Bronchial epithelial cell (primary cell): Measurements from ENCODE around the gene PLEKHM2. TPM values are rescaled to one million over a fixed set of nuclear protein-coding genes. Genes with fewer than 3 reads are reported as not detected.
A peak's percentile ranks its signal among the peaks of the same experiment; 100 is the strongest.

Experiments used
- DNase-seq: peaks from one replicate; pipeline ENCODE4 v3.0.0-alpha.2; 2010; ENCODE audit warnings: low read depth
- FAIRE-seq: peaks from 2 replicates; lab custom pipeline; 2011; peaks lifted over from hg19 to GRCh38; lab: Jason Lieb, UNC
- H3K27me3 ChIP-seq: 2 replicates; pipeline ENCODE4 v1.5.1; 2011; ENCODE audit warnings: low read length; ENCODE audit not compliant: control insufficient read depth, insufficient read depth
- H3K36me3 ChIP-seq: 2 replicates; pipeline ENCODE4 v1.5.1; 2011; ENCODE audit warnings: low read length; ENCODE audit not compliant: control insufficient read depth, insufficient read depth
- H3K4me3 ChIP-seq: 2 replicates; pipeline ENCODE4 v1.5.1; 2011; ENCODE audit warnings: mild to moderate bottlenecking, low read depth, low read length, control low read depth
- CTCF ChIP-seq: IDR thresholded peaks from 2 replicates; pipeline ENCODE4 v1.5.1; 2011; ENCODE audit warnings: mild to moderate bottlenecking, moderate library complexity, low read length, control low read depth, inconsistent platforms; ENCODE audit not compliant: insufficient read depth, severe bottlenecking
- total RNA-seq: library from RNA; depleted of rRNA; stranded (reverse); fragments of >200 nt; gene quantifications from 2 replicates; pipeline ENCODE4 v1.2.1, GENCODE V29; 2014

Gene PLEKHM2
- total RNA-seq, 1 donor from 2014 or later, result 60.6 TPM

GRCh38 chr1:15738416-15739113 lies 54.4 kb downstream of the PLEKHM2 start:
- H3K27me3 ChIP-seq, result no peaks in the 10 kb centered on the region
- FAIRE-seq (no peak), DNase-seq (no peak)
- peaks cover 2% of the 10 kb centered on the region for H3K36me3 ChIP-seq
- no peak for TF ChIP-seq CTCF
- H3K4me3 ChIP-seq, result no peak overlapping the region

DNA sequence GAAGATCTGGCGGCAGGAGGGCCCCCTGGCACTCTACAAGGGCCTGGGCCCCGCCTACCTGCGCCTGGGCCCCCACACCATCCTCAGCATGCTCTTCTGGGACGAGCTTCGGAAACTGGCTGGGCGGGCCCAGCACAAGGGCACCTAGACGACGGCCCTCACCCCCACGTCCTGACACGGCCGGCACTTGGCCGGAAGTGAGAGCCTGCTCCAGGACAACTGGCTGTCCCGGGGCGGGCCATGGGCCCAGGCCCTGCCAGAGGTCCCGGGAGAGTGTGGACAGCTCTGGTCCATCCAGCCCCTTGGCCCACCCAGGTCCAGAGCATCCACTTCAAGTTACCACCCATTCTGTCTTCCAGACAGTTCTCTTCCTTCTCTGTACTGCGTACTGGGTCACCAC lies 55.1 kb downstream of the PLEKHM2 start:
- Histone ChIP-seq H3K4me3 (no peak overlapping the region), H3K27me3 (no peaks in the 10 kb centered on the region), H3K36me3 (peaks cover 2% of the 10 kb centered on the region)
- DNase-seq (no peak), FAIRE-seq (no peak)
- no peak for TF ChIP-seq CTCF

- FAIRE-seq, result no peak
Observed at GRCh38 chr1:15739745-15740144, 55.6 kb downstream of the PLEKHM2 start.

GRCh38 chr1:15740924-15741850 lies 57.1 kb downstream of the PLEKHM2 start:
- TF ChIP-seq CTCF, result peak; percentile 95
- H3K27me3 ChIP-seq, result no peaks in the 10 kb centered on the region
- no peaks in the 10 kb centered on the region for H3K36me3 ChIP-seq
- H3K4me3 ChIP-seq, result no peak overlapping the region
- FAIRE-seq (no peak), DNase-seq (peak; percentile 62)

More at GRCh38 chr1:15739745-15740144, 55.6 kb downstream of the PLEKHM2 start:
- H3K4me3 ChIP-seq, result no peak overlapping the region
- no peak for DNase-seq
- TF ChIP-seq CTCF, result no peak
- peaks cover 1% of the 10 kb centered on the region for H3K36me3 ChIP-seq
- no peaks in the 10 kb centered on the region for H3K27me3 ChIP-seq

DNA sequence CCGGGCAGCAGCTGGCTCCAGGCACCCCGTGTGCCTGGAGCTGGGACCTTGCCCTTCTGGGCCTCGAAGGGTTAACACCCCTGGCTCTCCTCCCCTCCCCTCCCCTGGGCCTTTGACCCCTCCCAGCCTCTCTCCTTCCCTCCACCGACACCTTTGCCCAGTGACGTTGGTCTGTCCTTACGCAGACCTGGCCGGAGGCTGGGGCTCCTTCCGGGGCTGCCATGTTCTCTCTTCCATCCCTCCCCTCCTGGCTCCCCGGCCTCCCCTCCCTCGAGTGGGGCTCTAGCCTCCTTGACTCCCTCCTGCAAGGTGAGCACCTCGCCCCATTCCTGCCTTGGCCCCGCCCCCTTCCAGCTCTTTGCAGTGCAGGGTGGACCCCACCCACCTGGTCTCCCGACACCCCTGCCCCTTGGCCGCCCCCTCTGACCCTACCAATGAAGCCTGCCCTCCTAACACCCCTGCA lies 58.2 kb downstream of the PLEKHM2 start, which contains the start of gene TMEM82:
TMEM82 (plus strand) TSS at position 161 of the 463 bp plus-strand sequence; CDS start at position 222, 61 bp downstream.
- no peaks in the 10 kb centered on the region for H3K36me3 ChIP-seq
- FAIRE-seq, result no peak
- no peaks in the 10 kb centered on the region for H3K27me3 ChIP-seq
- no peak for DNase-seq
- H3K4me3 ChIP-seq, result no peak within 1 kb of the TSS
- TF ChIP-seq CTCF, result no peak
